GM15510 (cell line): ENCODE results near the gene RAB11FIP2.

ENCODE experiments used
- POLR2A ChIP-seq: IDR thresholded peaks from 3 replicates; pipeline ENCODE4 v1.6.1; 2011; ENCODE audit warnings: borderline replicate concordance; ENCODE audit not compliant: insufficient read length; ENCODE audit errors: extremely low read depth

The RAB11FIP2 gene

GRCh38 chr10:118046395-118047156 lies at the start of gene RAB11FIP2:
Gene RAB11FIP2 (minus strand): TSS chr10:118046941. CDS start chr10:118046163, 778 bp downstream.
- TF ChIP-seq POLR2A = peak; percentile 70

- TF ChIP-seq POLR2A = no peak
Observed at GRCh38 chr10:118096022-118096421, 49.3 kb upstream of the RAB11FIP2 start.

GRCh38 chr10:118092209-118092608 lies 45.5 kb upstream of the RAB11FIP2 start:
- no peak for TF ChIP-seq POLR2A

- TF ChIP-seq POLR2A = no peak
Observed at GRCh38 chr10:118080817-118081216, 34.1 kb upstream of the RAB11FIP2 start.

- no peak for TF ChIP-seq POLR2A
Observed at GRCh38 chr10:118076705-118077104, 30.0 kb upstream of the RAB11FIP2 start.

- no peak for TF ChIP-seq POLR2A
Observed at GRCh38 chr10:118072840-118073239, 26.1 kb upstream of the RAB11FIP2 start.

- TF ChIP-seq POLR2A = no peak
Observed at GRCh38 chr10:118062798-118063238, 16.1 kb upstream of the RAB11FIP2 start.

GRCh38 chr10:118058371-118058770 lies 11.6 kb upstream of the RAB11FIP2 start:
- TF ChIP-seq POLR2A = no peak

GRCh38 chr10:118057361-118057760 lies 10.6 kb upstream of the RAB11FIP2 start:
- no peak for TF ChIP-seq POLR2A

GRCh38 chr10:118054383-118054782 lies 7.6 kb upstream of the RAB11FIP2 start:
- no peak for TF ChIP-seq POLR2A

- TF ChIP-seq POLR2A = no peak
Observed at GRCh38 chr10:118052816-118053215, 6.1 kb upstream of the RAB11FIP2 start.

- no peak for TF ChIP-seq POLR2A
Observed at GRCh38 chr10:118047880-118048279, 1.1 kb upstream of the RAB11FIP2 start.

GRCh38 chr10:118047157-118047719 lies 497 bp upstream of the RAB11FIP2 start:
- TF ChIP-seq POLR2A = no peak

GRCh38 chr10:118045837-118046394 lies 825 bp downstream of the RAB11FIP2 start:
- TF ChIP-seq POLR2A = no peak

GRCh38 chr10:118045158-118045836 lies 1.4 kb downstream of the RAB11FIP2 start:
- TF ChIP-seq POLR2A = no peak

- TF ChIP-seq POLR2A = no peak
Observed at GRCh38 chr10:118042827-118043242, 3.9 kb downstream of the RAB11FIP2 start.

- no peak for TF ChIP-seq POLR2A
Observed at GRCh38 chr10:118042336-118042735, 4.4 kb downstream of the RAB11FIP2 start.
